Natural killer cell (primary cell): ENCODE data around the gene LMAN2. TPM values are rescaled to one million over a fixed set of nuclear protein-coding genes. Genes with fewer than 3 reads are reported as not detected.

Experiments
- ATAC-seq, 3 donors: fragments of 150-1000 bp in 2 of 3; fragments of 200-7000 bp in 1 of 3; cut with Tn5 transposase; 1 replicate in 1 of 3; 2 replicates in 2 of 3; pipeline ENCODE4 v1.10.0; 2021; ENCODE audit warnings: mild to moderate bottlenecking in 2 of 3, moderate library complexity in 2 of 3
- DNase-seq, 2 donors: peaks; one replicate each; pipeline versions ENCODE4 v3.0.0 to v3.0.0-alpha.2; 2013 to 2021; ENCODE audit warnings: mixed read lengths in 1 of 2
- H3K27ac ChIP-seq: one replicate; pipeline ENCODE4 v1.5.1; 2013; ENCODE audit warnings: mild to moderate bottlenecking, low read length
- H3K27me3 ChIP-seq: one replicate; pipeline ENCODE4 v1.6.1; 2013; ENCODE audit warnings: low read length; ENCODE audit not compliant: control insufficient read depth, insufficient read depth
- H3K36me3 ChIP-seq: one replicate; pipeline ENCODE4 v1.6.1; 2013; ENCODE audit warnings: low read length; ENCODE audit not compliant: control insufficient read depth, insufficient read depth
- H3K4me1 ChIP-seq: one replicate; pipeline ENCODE4 v1.6.1; 2013; ENCODE audit warnings: low read length; ENCODE audit not compliant: control insufficient read depth, insufficient read depth
- H3K4me3 ChIP-seq: one replicate; pipeline ENCODE4 v1.5.1; 2013; ENCODE audit warnings: low read length
- H3K9me3 ChIP-seq: one replicate; pipeline ENCODE4 v1.6.1; 2013; ENCODE audit warnings: low read length; ENCODE audit not compliant: control insufficient read depth, insufficient read depth
- H3K27ac Mint-ChIP-seq, 2 donors: one replicate each; pipeline ENCODE4 v1.8.0; 2022; ENCODE audit warnings: mild to moderate bottlenecking in 2 of 2, mixed read lengths in 2 of 2, moderate library complexity in 1 of 2
- H3K27me3 Mint-ChIP-seq, 2 donors: one replicate each; pipeline ENCODE4 v1.8.0; 2022; ENCODE audit warnings: low read depth in 2 of 2, mixed read lengths in 2 of 2
- H3K36me3 Mint-ChIP-seq: one replicate; pipeline ENCODE4 v1.8.0; 2022; ENCODE audit warnings: mixed read lengths
- H3K4me1 Mint-ChIP-seq, 2 donors: one replicate each; pipeline ENCODE4 v1.8.0; 2022; ENCODE audit warnings: mixed read lengths in 2 of 2
- H3K4me3 Mint-ChIP-seq: one replicate; pipeline ENCODE4 v1.8.0; 2022; ENCODE audit warnings: mild to moderate bottlenecking, moderate library complexity, mixed read lengths
- H3K9me3 Mint-ChIP-seq, 2 donors: one replicate each; pipeline ENCODE4 v1.8.0; 2022; ENCODE audit warnings: mixed read lengths in 2 of 2
- CTCF ChIP-seq: fragments of 200-600 bp; IDR thresholded peaks from one replicate; pipeline ENCODE4 v1.8.0; 2022; ENCODE audit warnings: antibody characterized with exemption
- WGBS: methylation state at CpG from one replicate; pipeline ENCODE4 v1.1.7; 2013; ENCODE audit warnings: missing lambda C conversion rate; ENCODE audit not compliant: insufficient coverage; 5-methylcytosine and 5-hydroxymethylcytosine counted together
- intact Hi-C: fragments of 100-400 bp; cut with micrococcal nuclease; formaldehyde crosslinking; loops from one replicate; pipeline ENCODE4 v1.14.2; 2022
- total RNA-seq, 4 donors: library from RNA; stranded (reverse); fragments of 120-200 nt in 1 of 4; gene quantifications; one replicate each; pipeline versions ENCODE4 v1.2.3 to v1.2.4, GENCODE V29; 2013 to 2022

Gene LMAN2
- total RNA-seq, 3 donors from 2014 or later (not counting 1 experiment from before 2014, with no cell fraction given), result 112 to 124 (median 114) TPM

DNA sequence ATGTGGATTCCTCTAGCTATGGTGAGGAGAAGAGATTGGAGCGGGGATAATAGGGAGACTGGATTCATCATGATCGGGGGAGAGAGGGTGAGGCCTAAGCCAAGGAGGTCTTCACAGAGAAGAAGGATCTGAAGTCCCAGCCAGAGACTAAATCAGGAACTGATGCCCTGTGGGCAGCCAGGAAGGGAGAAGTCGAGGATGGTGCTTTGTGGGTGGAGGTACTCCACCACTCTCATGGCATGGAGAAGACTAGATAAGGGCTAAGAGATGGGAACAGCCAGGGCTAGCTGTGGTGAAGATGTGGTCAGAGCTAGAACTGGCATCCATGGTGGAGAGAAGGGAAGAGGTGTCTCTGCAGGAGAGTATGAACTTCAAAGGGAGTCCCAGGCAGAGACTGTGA is 3.2 kb upstream of the LMAN2 start:
- H3K9me3 Mint-ChIP-seq, result no peaks in the 10 kb centered on the region
- H3K27me3 Mint-ChIP-seq, result no peaks in the 10 kb centered on the region
- peaks cover 68 to 73% of the 10 kb centered on the region in 2 donors for H3K4me1 Mint-ChIP-seq
- WGBS, result 88% methylated on average over 3 of the region's 3 CpGs
- TF ChIP-seq CTCF, result no peak
- ATAC-seq (no peak), DNase-seq (no peak)
- Histone ChIP-seq H3K4me1 (peaks cover 66% of the 10 kb centered on the region), H3K9me3 (no peaks in the 10 kb centered on the region), H3K27ac (no peak overlapping the region), H3K36me3 (peaks cover 4% of the 10 kb centered on the region), H3K4me3 (no peak overlapping the region), H3K27me3 (no peaks in the 10 kb centered on the region)
- H3K27ac Mint-ChIP-seq, result peak overlapping the region; percentile 7 to 23
- no peak overlapping the region for H3K4me3 Mint-ChIP-seq
- no peaks in the 10 kb centered on the region for H3K36me3 Mint-ChIP-seq
- intact Hi-C loops, result loop anchor here (5.0 kb wide), 2 partner anchors 38 to 42 kb away; partner anchors contain the start of gene MXD3

- Histone ChIP-seq H3K9me3 (no peaks in the 10 kb centered on the region), H3K4me3 (no peak overlapping the region), H3K27me3 (no peaks in the 10 kb centered on the region), H3K27ac (no peak overlapping the region), H3K36me3 (peaks cover 4% of the 10 kb centered on the region), H3K4me1 (peaks cover 62% of the 10 kb centered on the region)
- Mint-ChIP-seq H3K27ac (peak overlapping the region; percentile 7 to 23), H3K4me1 (peaks cover 68 to 73% of the 10 kb centered on the region in 2 donors), H3K9me3 (no peaks in the 10 kb centered on the region), H3K27me3 (no peaks in the 10 kb centered on the region), H3K36me3 (no peaks in the 10 kb centered on the region), H3K4me3 (no peak overlapping the region)
- no peak for DNase-seq
- 97% methylated on average over 2 of the region's 3 CpGs for WGBS
- TF ChIP-seq CTCF, result no peak
- intact Hi-C loops, result no loop called here
- ATAC-seq, result no peak
These were observed 2.8 kb upstream of the LMAN2 start for GRCh38 chr5:177354256-177354655.

GRCh38 chr5:177353093-177353492 is 1.6 kb upstream of the LMAN2 start:
- Mint-ChIP-seq H3K27ac (no peak overlapping the region), H3K4me3 (no peak overlapping the region), H3K36me3 (no peaks in the 10 kb centered on the region), H3K9me3 (no peaks in the 10 kb centered on the region), H3K27me3 (no peaks in the 10 kb centered on the region), H3K4me1 (peaks cover 66% of the 10 kb centered on the region in 2 donors)
- H3K27ac ChIP-seq, result no peak overlapping the region
- no peak for DNase-seq
- no peak for TF ChIP-seq CTCF
- no peak overlapping the region for H3K4me3 ChIP-seq
- no peak for ATAC-seq
- no peaks in the 10 kb centered on the region for H3K9me3 ChIP-seq
- H3K27me3 ChIP-seq, result no peaks in the 10 kb centered on the region
- WGBS, result 87% methylated on average over 3 of the region's 5 CpGs
- peaks cover 7% of the 10 kb centered on the region for H3K36me3 ChIP-seq
- intact Hi-C loops, result no loop called here
- peaks cover 54% of the 10 kb centered on the region for H3K4me1 ChIP-seq

DNA sequence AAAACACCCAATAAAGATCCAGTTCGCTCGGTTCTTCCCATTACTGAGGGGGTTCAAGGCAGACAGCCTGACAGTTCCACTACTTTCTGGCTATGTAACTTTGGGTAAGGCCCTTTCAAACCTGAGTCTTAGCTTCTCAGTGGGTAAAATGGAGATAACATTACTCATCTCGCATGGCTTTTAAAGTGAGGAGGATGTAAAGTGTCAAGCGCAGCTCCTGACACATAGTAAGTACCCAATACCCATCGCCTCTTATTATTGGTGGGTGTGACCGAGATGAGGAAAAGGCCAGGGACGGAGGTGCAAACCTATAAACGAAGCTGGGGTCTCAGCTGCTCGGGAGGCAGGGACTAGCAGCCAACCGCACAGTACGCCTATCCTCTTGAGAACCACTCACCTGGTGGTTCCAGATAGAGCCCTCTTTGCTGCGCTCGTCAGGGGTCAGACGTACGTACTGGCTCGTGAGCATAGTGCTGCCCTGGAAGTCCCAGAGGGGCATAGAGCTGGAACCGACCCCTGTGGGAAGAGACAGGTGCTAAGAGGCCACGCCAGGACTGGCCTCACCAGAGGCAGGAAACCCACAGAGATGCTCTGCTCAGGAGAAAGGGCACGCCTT is 584 bp downstream of the LMAN2 start:
- H3K27ac ChIP-seq, result peak overlapping the region; percentile 91
- Mint-ChIP-seq H3K27me3 (no peaks in the 10 kb centered on the region), H3K27ac (peak overlapping the region; percentile 98 to 99), H3K4me1 (peaks cover 55 to 57% of the 10 kb centered on the region in 2 donors), H3K36me3 (no peaks in the 10 kb centered on the region), H3K9me3 (no peaks in the 10 kb centered on the region), H3K4me3 (peak overlapping the region; percentile 97)
- peaks cover 19% of the 10 kb centered on the region for H3K36me3 ChIP-seq
- no peaks in the 10 kb centered on the region for H3K27me3 ChIP-seq
- TF ChIP-seq CTCF, result no peak
- ATAC-seq, result no peak
- H3K4me1 ChIP-seq, result peaks cover 40% of the 10 kb centered on the region
- H3K9me3 ChIP-seq, result no peaks in the 10 kb centered on the region
- peak overlapping the region; percentile 96 for H3K4me3 ChIP-seq
- intact Hi-C loops, result loop anchor here (2.0 kb wide), 1 partner anchor 76 kb away; the partner anchor contains the start of gene GRK6
- WGBS, result 9% methylated on average over 17 of the region's 19 CpGs
- DNase-seq, result no peak
